B cell (primary cell): ENCODE measurements around the gene VWA8. TPM values are rescaled to one million over a fixed set of nuclear protein-coding genes. Genes with fewer than 3 reads are reported as not detected.

Experiments
- ATAC-seq: fragments of 200-7000 bp; cut with Tn5 transposase; one replicate; pipeline ENCODE4 v1.10.0; 2021; ENCODE audit warnings: low read depth, mild to moderate bottlenecking, moderate number of reproducible peaks, moderate library complexity
- CTCF ChIA-PET: fragments of 350-600 bp; sonication (Branson Sonifier 250); formaldehyde crosslinking; loops from one replicate; lab custom pipeline; 2021; ENCODE audit warnings: antibody characterized with exemption, inconsistent platforms; lab: Charles Lee
- POLR2A ChIA-PET: fragments of 350-600 bp; sonication (Branson Sonifier 250); formaldehyde crosslinking; loops from one replicate; lab custom pipeline; 2021; ENCODE audit warnings: antibody characterized with exemption; lab: Charles Lee
- DNase-seq: peaks from one replicate; pipeline ENCODE4 v3.0.0; 2013
- H2AFZ ChIP-seq: 2 replicates; pipeline ENCODE4 v1.6.1; 2012; ENCODE audit warnings: mild to moderate bottlenecking, low read depth, low read length; ENCODE audit not compliant: insufficient read depth, poor library complexity, severe bottlenecking
- H3K27ac ChIP-seq, 2 donors: 1 replicate in 1 of 2; 2 replicates in 1 of 2; pipeline ENCODE4 v1.5.1; 2012 to 2013; ENCODE audit warnings: low read length in 2 of 2, mild to moderate bottlenecking in 2 of 2, moderate library complexity in 1 of 2
- H3K27me3 ChIP-seq, 4 experiments: fragments of 200-600 bp in 1 of 4; sonication (generic) in 1 of 4; replicated peaks in 1 of 4; 1 replicate in 2 of 4; 2 replicates in 2 of 4; pipeline versions ENCODE4 v1.6.1 to v1.7.0; 2013 to 2016; ENCODE audit warnings: low read length in 3 of 4, mild to moderate bottlenecking in 2 of 4, mixed read lengths in 1 of 4, moderate library complexity in 1 of 4; ENCODE audit not compliant: insufficient read depth in 4 of 4, control insufficient read depth in 3 of 4; ENCODE audit errors: control extremely low read depth in 1 of 4
- H3K36me3 ChIP-seq, 2 experiments: replicated peaks in 1 of 2; 1 replicate in 1 of 2; 2 replicates in 1 of 2; pipeline versions ENCODE4 v1.6.1 to v1.7.1; 2013; ENCODE audit warnings: low read length in 1 of 2; ENCODE audit not compliant: insufficient read depth in 2 of 2, control insufficient read depth in 1 of 2; ENCODE audit errors: control extremely low read depth in 1 of 2, extremely low read depth in 1 of 2
- H3K4me1 ChIP-seq, 2 donors: fragments of 200-600 bp in 1 of 2; sonication (generic) in 1 of 2; 1 replicate in 1 of 2; 2 replicates in 1 of 2; pipeline versions ENCODE4 v1.5.1 to v1.6.1; 2013 to 2017; ENCODE audit warnings: low read length in 2 of 2; ENCODE audit not compliant: control insufficient read depth in 2 of 2, insufficient read depth in 2 of 2
- H3K4me2 ChIP-seq: replicated peaks from 2 replicates; pipeline ENCODE3; 2012; ENCODE audit warnings: mild to moderate bottlenecking, low read depth, low read length; ENCODE audit not compliant: poor library complexity, severe bottlenecking
- H3K4me3 ChIP-seq, 5 experiments: fragments of 200-600 bp in 1 of 5; sonication (generic) in 1 of 5; 1 replicate in 3 of 5; 2 replicates in 2 of 5; pipeline versions ENCODE4 v1.5.1 to v1.7.0; 2011 to 2016; ENCODE audit warnings: low read length in 4 of 5, mild to moderate bottlenecking in 4 of 5, low read depth in 2 of 5, control low read depth in 1 of 5, moderate library complexity in 1 of 5; ENCODE audit not compliant: insufficient read depth in 1 of 5; ENCODE audit errors: control extremely low read depth in 1 of 5, extremely low read depth in 1 of 5
- H3K79me2 ChIP-seq: fragments of 200-600 bp; sonication (generic); one replicate; pipeline ENCODE4 v1.6.0; 2016; ENCODE audit warnings: low read length; ENCODE audit not compliant: control insufficient read depth, insufficient read depth
- H3K9ac ChIP-seq: fragments of 200-600 bp; sonication (generic); 2 replicates; pipeline ENCODE4 v1.6.1; 2017; ENCODE audit warnings: mild to moderate bottlenecking, low read length, moderate library complexity
- H3K9me3 ChIP-seq, 3 donors: one replicate each; pipeline versions ENCODE4 v1.6.1 to v1.7.1; 2013; ENCODE audit warnings: low read length in 2 of 3; ENCODE audit not compliant: control insufficient read depth in 2 of 3, insufficient read depth in 1 of 3; ENCODE audit errors: control extremely low read depth in 1 of 3
- H4K20me1 ChIP-seq: 2 replicates; pipeline ENCODE4 v1.6.0; 2012; ENCODE audit warnings: mild to moderate bottlenecking, low read length; ENCODE audit not compliant: insufficient read depth, control insufficient read depth, poor library complexity, severe bottlenecking
- H3K27ac Mint-ChIP-seq: one replicate; pipeline ENCODE4 v1.8.0; 2021; ENCODE audit warnings: mixed read lengths
- H3K27me3 Mint-ChIP-seq: one replicate; pipeline ENCODE4 v1.8.0; 2021; ENCODE audit warnings: mixed read lengths
- H3K4me1 Mint-ChIP-seq: one replicate; pipeline ENCODE4 v1.8.0; 2021; ENCODE audit warnings: mixed read lengths
- H3K4me3 Mint-ChIP-seq: one replicate; pipeline ENCODE4 v1.8.0; 2021; ENCODE audit warnings: mixed read lengths
- H3K9me3 Mint-ChIP-seq: one replicate; pipeline ENCODE4 v1.8.0; 2022; ENCODE audit warnings: mixed read lengths; ENCODE audit not compliant: insufficient read depth
- CTCF ChIP-seq: fragments of 200-600 bp; IDR thresholded peaks from one replicate; pipeline ENCODE4 v1.8.0; 2022; ENCODE audit warnings: antibody characterized with exemption, mild to moderate bottlenecking
- EZH2 ChIP-seq: IDR thresholded peaks from 2 replicates; pipeline ENCODE4 v1.6.1; 2012; ENCODE audit warnings: borderline replicate concordance, low read depth, mild to moderate bottlenecking, moderate library complexity, low read length; ENCODE audit not compliant: insufficient read depth, poor library complexity, severe bottlenecking
- whole genome bisulfite sequencing: methylation state at CpG from one replicate; pipeline ENCODE4 v1.1.5; 2013; ENCODE audit warnings: missing lambda C conversion rate; ENCODE audit not compliant: insufficient coverage; 5-methylcytosine and 5-hydroxymethylcytosine counted together
- intact Hi-C: fragments of 100-400 bp; cut with micrococcal nuclease; formaldehyde crosslinking; loops from one replicate; pipeline ENCODE4 v1.10.0; 2022
- polyA plus RNA-seq: library from polyadenylated mRNA; depleted of rRNA; stranded (reverse); fragments of >200 nt; gene quantifications from 2 replicates; pipeline ENCODE4 v1.2.3, GENCODE V29; 2012
- total RNA-seq, 2 donors: library from RNA; stranded (reverse); fragments of 120-200 nt in 1 of 2; gene quantifications; 1 replicate in 1 of 2; 2 replicates in 1 of 2; pipeline versions ENCODE4 v1.2.3 to v1.2.4, GENCODE V29; 2013 to 2022

Gene VWA8
- total and polyA plus RNA-seq, 2 donors (not counting 1 experiment from before 2014, with no cell fraction given): 6.0 to 19.7 TPM

- no peak overlapping the region for H3K9ac ChIP-seq
- no peaks in the 10 kb centered on the region for H3K4me1 Mint-ChIP-seq
- ChIA-PET CTCF (no interaction called here), POLR2A (no interaction called here)
- no peak for TF ChIP-seq EZH2
- TF ChIP-seq CTCF: no peak
- no peaks in the 10 kb centered on the region for H3K27me3 ChIP-seq
- DNase-seq (no peak), ATAC-seq (no peak)
- no peaks in the 10 kb centered on the region for H4K20me1 ChIP-seq
- no peaks in the 10 kb centered on the region for H3K36me3 ChIP-seq
- H3K4me1 ChIP-seq: no peaks in the 10 kb centered on the region
- no peak overlapping the region for H2AFZ ChIP-seq
- no peaks in the 10 kb centered on the region for H3K9me3 ChIP-seq
- no CpG with 5 or more reads among the region's 1 CpG for WGBS
- H3K27me3 Mint-ChIP-seq: no peaks in the 10 kb centered on the region
- no peak overlapping the region for H3K4me3 Mint-ChIP-seq
- no peak overlapping the region for H3K4me2 ChIP-seq
- no peak overlapping the region for H3K27ac ChIP-seq
- no peak overlapping the region for H3K4me3 ChIP-seq
- no peak overlapping the region for H3K27ac Mint-ChIP-seq
- intact Hi-C loops: no loop called here
- no peaks in the 10 kb centered on the region for H3K79me2 ChIP-seq
- no peaks in the 10 kb centered on the region for H3K9me3 Mint-ChIP-seq
These were observed 254.8 kb downstream of the VWA8 start for GRCh38 chr13:41706152-41706551.

DNA sequence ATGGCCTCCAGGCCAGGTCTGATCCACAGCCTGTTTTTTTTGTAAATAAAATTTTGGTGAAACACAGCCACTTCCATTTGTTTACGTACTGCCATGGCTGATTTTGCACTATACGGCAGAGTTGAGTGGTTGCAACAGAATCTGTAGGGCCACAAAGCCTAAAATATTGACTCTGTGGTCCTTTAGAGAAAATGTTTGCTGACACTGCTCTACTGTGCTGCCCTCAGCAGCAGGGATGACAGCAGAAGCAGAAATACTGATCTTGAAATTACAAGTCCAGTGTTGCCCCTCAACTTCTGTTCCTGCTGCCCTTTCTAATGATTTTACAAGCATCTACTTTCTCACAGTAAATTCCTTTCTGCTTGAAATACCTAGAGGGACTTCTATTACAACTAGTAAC is 258.4 kb downstream of the VWA8 start:
- ChIA-PET POLR2A (no interaction called here), CTCF (no interaction called here)
- H3K4me1 ChIP-seq: no peaks in the 10 kb centered on the region
- H3K79me2 ChIP-seq: no peaks in the 10 kb centered on the region
- no peak overlapping the region for H3K4me3 Mint-ChIP-seq
- H3K36me3 ChIP-seq: peaks cover 0 to 4% of the 10 kb centered on the region in 2 experiments
- no peaks in the 10 kb centered on the region for H4K20me1 ChIP-seq
- WGBS: 98% methylated on average over 2 of the region's 2 CpGs
- H3K9ac ChIP-seq: no peak overlapping the region
- intact Hi-C loops: no loop called here
- no peak overlapping the region for H3K4me2 ChIP-seq
- TF ChIP-seq CTCF: no peak
- TF ChIP-seq EZH2: no peak
- no peaks in the 10 kb centered on the region for H3K27me3 Mint-ChIP-seq
- no peaks in the 10 kb centered on the region for H3K9me3 ChIP-seq
- H3K9me3 Mint-ChIP-seq: no peaks in the 10 kb centered on the region
- ATAC-seq: no peak
- no peaks in the 10 kb centered on the region for H3K4me1 Mint-ChIP-seq
- H3K27ac ChIP-seq: no peak overlapping the region
- no peak overlapping the region for H3K27ac Mint-ChIP-seq
- no peak for DNase-seq
- H2AFZ ChIP-seq: no peak overlapping the region
- no peaks in the 10 kb centered on the region for H3K27me3 ChIP-seq
- no peak overlapping the region for H3K4me3 ChIP-seq
